ENCODE results near the gene NCAPG2.
"Not testable (repeated sequence)": the region's sequence is repeated elsewhere in the genome, so short reads cannot be mapped to it uniquely, and the experiment has no call there.

NCAPG2 gene

GRCh38 chr7:158666966-158667678, 37.5 kb downstream of the NCAPG2 start:
- DNase-seq (ENCODE audit: low spot score): not testable (repeated sequence)

- no peak for DNase-seq (ENCODE audit: low spot score)
Observed at GRCh38 chr7:158666401-158666800, 38.2 kb downstream of the NCAPG2 start.

GRCh38 chr7:158664406-158664805, 40.2 kb downstream of the NCAPG2 start:
- DNase-seq (ENCODE audit: low spot score): no peak

- no peak for DNase-seq (ENCODE audit: low spot score)
Observed at GRCh38 chr7:158663428-158663741, 41.2 kb downstream of the NCAPG2 start.

GRCh38 chr7:158662610-158663427, 41.8 kb downstream of the NCAPG2 start:
- no peak for DNase-seq (ENCODE audit: low spot score)

- DNase-seq (ENCODE audit: low spot score): no peak
Observed at GRCh38 chr7:158658475-158658874, 46.1 kb downstream of the NCAPG2 start.

- DNase-seq (ENCODE audit: low spot score): no peak
Observed at GRCh38 chr7:158657189-158657746, 47.3 kb downstream of the NCAPG2 start.

GRCh38 chr7:158655931-158656441, 48.6 kb downstream of the NCAPG2 start:
- DNase-seq (ENCODE audit: low spot score): peak; percentile 42

- DNase-seq (ENCODE audit: low spot score): no peak
Observed at GRCh38 chr7:158655507-158655906, 49.1 kb downstream of the NCAPG2 start.

GRCh38 chr7:158651968-158652565, 52.5 kb downstream of the NCAPG2 start:
- DNase-seq (ENCODE audit: low spot score): no peak

- no peak for DNase-seq (ENCODE audit: low spot score)
Observed at GRCh38 chr7:158650821-158651225, 53.8 kb downstream of the NCAPG2 start.

GRCh38 chr7:158649279-158649678, 55.3 kb downstream of the NCAPG2 start:
- DNase-seq (ENCODE audit: low spot score): no peak

GRCh38 chr7:158648787-158649186, 55.8 kb downstream of the NCAPG2 start:
- no peak for DNase-seq (ENCODE audit: low spot score)

GRCh38 chr7:158648168-158648567, 56.4 kb downstream of the NCAPG2 start:
- no peak for DNase-seq (ENCODE audit: low spot score)

- no peak for DNase-seq (ENCODE audit: low spot score)
Observed at GRCh38 chr7:158647475-158647792, 57.2 kb downstream of the NCAPG2 start.

- DNase-seq (ENCODE audit: low spot score): no peak
Observed at GRCh38 chr7:158646766-158647474, 57.7 kb downstream of the NCAPG2 start.

- no peak for DNase-seq (ENCODE audit: low spot score)
Observed at GRCh38 chr7:158645842-158646241, 58.8 kb downstream of the NCAPG2 start.

GRCh38 chr7:158642149-158642548, 62.5 kb downstream of the NCAPG2 start:
- no peak for DNase-seq (ENCODE audit: low spot score)

- no peak for DNase-seq (ENCODE audit: low spot score)
Observed at GRCh38 chr7:158638001-158638400, 66.6 kb downstream of the NCAPG2 start.

GRCh38 chr7:158633055-158633956, 71.3 kb downstream of the NCAPG2 start:
- DNase-seq (ENCODE audit: low spot score): no peak

- no peak for DNase-seq (ENCODE audit: low spot score)
Observed at GRCh38 chr7:158631574-158632195, 72.9 kb downstream of the NCAPG2 start.
